ENCODE data around the gene KRTAP10-2.

DNA sequence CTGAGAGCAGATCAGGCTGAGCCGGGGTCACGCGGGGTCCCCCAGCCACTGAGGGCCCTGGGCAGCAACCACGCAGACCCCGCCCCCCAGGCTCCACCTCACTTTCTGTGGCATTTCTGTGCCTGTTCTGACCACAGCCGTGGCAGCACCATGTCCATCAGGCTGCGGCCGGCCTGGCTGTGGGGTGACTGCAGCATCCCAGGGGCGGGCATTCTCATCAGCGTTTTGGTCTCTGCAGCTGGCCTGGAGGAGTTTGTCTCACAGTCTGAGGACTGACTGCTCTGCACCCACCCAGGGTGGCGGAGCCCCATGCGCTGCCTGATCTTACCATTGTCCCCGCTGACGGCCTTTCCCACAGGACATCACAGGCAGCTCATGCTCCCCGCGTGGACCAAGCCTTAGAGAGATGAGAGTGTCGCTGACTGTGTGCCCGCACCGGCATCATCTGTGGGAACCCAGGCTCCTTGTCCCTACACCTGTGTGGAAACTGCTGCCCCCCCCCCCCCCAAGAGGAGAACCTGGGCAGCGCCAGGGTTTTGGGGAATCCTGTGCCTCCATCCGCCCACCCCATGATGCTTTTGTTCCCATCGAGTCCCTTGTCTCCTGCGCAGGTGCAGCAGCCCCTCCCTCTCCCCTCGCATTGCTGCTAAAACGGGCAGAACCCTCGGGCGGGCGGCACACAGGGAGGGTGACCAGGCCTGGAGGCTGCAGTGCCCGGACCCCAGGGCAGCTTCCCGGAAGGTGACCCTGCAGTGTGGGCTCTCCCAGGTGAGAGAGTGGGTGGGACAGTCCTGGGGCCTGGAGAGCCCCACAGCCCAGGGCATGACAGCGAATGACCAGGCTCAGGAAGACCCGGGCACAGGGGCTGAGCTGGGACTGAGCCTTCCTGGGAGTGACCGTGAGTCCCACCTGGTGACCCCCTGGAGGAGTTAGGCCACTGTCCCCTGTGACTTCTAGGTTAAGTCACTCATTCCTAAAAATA lies 13.1 kb downstream of the KRTAP10-2 start:
- TF ChIP-seq CTCF (IDR thresholded peaks at IDR 0.05) (no peak), POLR2A (IDR thresholded peaks at IDR 0.05) (no peak)
